A549 treated with Hydrocortisone at 1 μM for 4 hours (cell line): ENCODE measurements around the gene PGAP2. TPM values are rescaled to one million over a fixed set of nuclear protein-coding genes. Genes with fewer than 3 reads are reported as not detected.

Experiments
- total RNA-seq: library from RNA; stranded (reverse); fragments of 200-300 nt; extraction: Qiagen RNA extraction; gene quantifications from 5 replicates; pipeline ENCODE4 v1.2.3, GENCODE V29; 2022

PGAP2 gene
- total RNA-seq, result 22.2 to 23.6 TPM (median 22.8 TPM) in 5 replicates

GRCh38 chr11:3807909-3808860 is at the start of gene PGAP2:
PGAP2 (plus strand) TSS chr11:3808560; CDS start chr11:3811260, 2,700 bp downstream.

GRCh38 chr11:3797329-3798090 is 10.8 kb upstream of the PGAP2 start, which contains the start of gene NUP98:
NUP98 (minus strand) TSS chr11:3797554; CDS start chr11:3782117, 15,437 bp downstream.

GRCh38 chr11:3840870-3841425 is 32.6 kb downstream of the PGAP2 start, which contains the start of gene RHOG:
RHOG (minus strand) TSS chr11:3840959; CDS start chr11:3828138, 12,821 bp downstream.

GRCh38 chr11:3854977-3855807 is 46.8 kb downstream of the PGAP2 start, which contains the start of gene STIM1:
STIM1 (plus strand) TSS chr11:3855664; CDS start chr11:3856271, 607 bp downstream.

Other genes starting within 250 kb of the PGAP2 start
- 0.16 to 0.22 TPM (median 0.18 TPM) in 5 replicates for gene ART5, start 166.6 kb upstream of the PGAP2 start, total RNA-seq
- not detected in 5 replicates for gene ART1, start 163.4 kb upstream of the PGAP2 start, total RNA-seq
- gene CHRNA10, start 137.2 kb upstream of the PGAP2 start, total RNA-seq, result 0.70 to 2.1 TPM (median 0.91 TPM) in 5 replicates
- gene NUP98, start 11.0 kb upstream of the PGAP2 start, total RNA-seq, result 53.7 to 85.7 TPM (median 62.9 TPM) in 5 replicates
- 97.3 to 119 TPM (median 114 TPM) in 5 replicates for gene RHOG, start 32.4 kb downstream of the PGAP2 start, total RNA-seq
- 23.7 to 28.1 TPM (median 26.1 TPM) in 5 replicates for gene STIM1, start 47.1 kb downstream of the PGAP2 start, total RNA-seq